Breast epithelium (tissue), 3 donors: Measurements from ENCODE around the gene ELK1.

Experiments used
- CTCF ChIP-seq, 3 donors: fragments of 450-650 bp; IDR thresholded peaks; one replicate each; pipeline ENCODE4 v1.5.1; 2016 to 2017; ENCODE audit warnings: antibody characterized with exemption in 3 of 3, mild to moderate bottlenecking in 3 of 3, moderate library complexity in 3 of 3
- POLR2AphosphoS5 ChIP-seq, 3 donors: sonication (generic); formaldehyde crosslinking; IDR thresholded peaks; one replicate each; pipeline ENCODE4 v1.6.1; 2017; ENCODE audit warnings: antibody characterized with exemption in 3 of 3

- TF ChIP-seq CTCF (IDR thresholded peaks at IDR 0.05) (no peak), POLR2AphosphoS5 (IDR thresholded peaks at IDR 0.05) (no peak)
Observed at GRCh38 chrX:47683829-47684205, 33.5 kb upstream of the ELK1 start.
